Omental fat pad (tissue), 4 donors: ENCODE data around the gene FOXP1. TPM values are rescaled to one million over a fixed set of nuclear protein-coding genes. Genes with fewer than 3 reads are reported as not detected.
"Not testable (repeated sequence)": the region's sequence is repeated elsewhere in the genome, so short reads cannot be mapped to it uniquely, and the experiment has no call there.

ENCODE experiments used
- ATAC-seq: fragments of 150-250 bp; one replicate; pipeline ENCODE4 v1.9.1; 2016; ENCODE audit warnings: mild to moderate bottlenecking, moderate library complexity; ENCODE audit not compliant: low FRiP score
- DNase-seq: peaks from one replicate; pipeline ENCODE4 v3.0.0-alpha.2; 2019; ENCODE audit warnings: low spot score
- total RNA-seq, 4 donors: library from RNA; depleted of rRNA; stranded (reverse); fragments of >200 nt; gene quantifications; one replicate each; pipeline ENCODE4 v1.1.0, GENCODE V29; 2016
- TF ChIP-seq, protein P1 (sequence below), 3 donors: fragments of 450-650 bp; IDR thresholded peaks; one replicate each; pipeline ENCODE4 v1.5.1; 2016 to 2017; ENCODE audit warnings: antibody characterized with exemption in 3 of 3, mild to moderate bottlenecking in 3 of 3, moderate library complexity in 2 of 3

FOXP1 gene
- total RNA-seq, 4 donors from 2014 or later: 72.4 to 128 (median 76.7) TPM

DNA sequence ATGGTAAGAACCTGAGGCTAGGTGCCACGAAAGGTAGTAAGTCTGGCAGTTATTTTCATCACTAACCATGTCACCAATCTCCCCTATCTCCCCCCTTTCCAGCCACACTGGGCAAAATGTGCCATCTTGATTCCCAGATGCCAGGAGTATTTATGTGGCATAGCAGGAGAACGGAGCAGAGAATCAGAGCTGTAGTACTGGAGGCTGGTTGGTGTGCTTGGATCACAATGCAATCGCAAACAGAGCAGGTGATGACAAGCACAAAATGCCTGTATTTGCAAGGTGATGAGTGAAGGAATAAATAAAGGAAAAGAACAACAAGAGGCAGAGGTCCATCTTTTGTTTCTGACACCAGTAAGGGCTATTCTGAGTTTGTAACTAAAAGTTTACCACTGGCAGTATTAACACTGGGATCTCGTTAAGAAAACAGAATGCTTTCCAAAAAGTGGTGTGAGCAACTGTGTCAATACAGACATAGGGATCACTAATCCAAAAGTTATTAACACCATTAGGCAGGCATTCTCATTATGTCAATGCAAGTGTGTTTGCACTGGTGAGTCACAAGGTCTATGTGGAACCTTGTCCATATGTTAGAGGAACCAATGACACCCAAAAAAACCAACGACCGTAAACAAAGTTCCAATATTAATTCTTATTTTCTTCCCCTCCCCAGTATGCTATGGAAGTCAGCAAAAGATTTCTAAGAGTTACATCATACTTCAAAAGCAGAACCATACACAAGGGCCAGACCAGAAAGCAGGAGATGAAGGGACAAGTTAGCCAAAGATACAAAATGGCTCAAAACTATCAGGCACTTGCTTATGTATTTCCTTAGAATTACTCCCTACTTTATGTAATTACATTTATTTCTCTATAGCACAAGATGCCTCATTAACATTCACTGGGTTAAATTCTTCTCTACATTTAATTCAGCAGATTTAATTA lies 556.6 kb downstream of the FOXP1 start:
- no peak for ATAC-seq
- TF ChIP-seq, protein P1, sequence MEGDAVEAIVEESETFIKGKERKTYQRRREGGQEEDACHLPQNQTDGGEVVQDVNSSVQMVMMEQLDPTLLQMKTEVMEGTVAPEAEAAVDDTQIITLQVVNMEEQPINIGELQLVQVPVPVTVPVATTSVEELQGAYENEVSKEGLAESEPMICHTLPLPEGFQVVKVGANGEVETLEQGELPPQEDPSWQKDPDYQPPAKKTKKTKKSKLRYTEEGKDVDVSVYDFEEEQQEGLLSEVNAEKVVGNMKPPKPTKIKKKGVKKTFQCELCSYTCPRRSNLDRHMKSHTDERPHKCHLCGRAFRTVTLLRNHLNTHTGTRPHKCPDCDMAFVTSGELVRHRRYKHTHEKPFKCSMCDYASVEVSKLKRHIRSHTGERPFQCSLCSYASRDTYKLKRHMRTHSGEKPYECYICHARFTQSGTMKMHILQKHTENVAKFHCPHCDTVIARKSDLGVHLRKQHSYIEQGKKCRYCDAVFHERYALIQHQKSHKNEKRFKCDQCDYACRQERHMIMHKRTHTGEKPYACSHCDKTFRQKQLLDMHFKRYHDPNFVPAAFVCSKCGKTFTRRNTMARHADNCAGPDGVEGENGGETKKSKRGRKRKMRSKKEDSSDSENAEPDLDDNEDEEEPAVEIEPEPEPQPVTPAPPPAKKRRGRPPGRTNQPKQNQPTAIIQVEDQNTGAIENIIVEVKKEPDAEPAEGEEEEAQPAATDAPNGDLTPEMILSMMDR (IDR thresholded peaks at IDR 0.05): no peak
- no peak for DNase-seq

DNA sequence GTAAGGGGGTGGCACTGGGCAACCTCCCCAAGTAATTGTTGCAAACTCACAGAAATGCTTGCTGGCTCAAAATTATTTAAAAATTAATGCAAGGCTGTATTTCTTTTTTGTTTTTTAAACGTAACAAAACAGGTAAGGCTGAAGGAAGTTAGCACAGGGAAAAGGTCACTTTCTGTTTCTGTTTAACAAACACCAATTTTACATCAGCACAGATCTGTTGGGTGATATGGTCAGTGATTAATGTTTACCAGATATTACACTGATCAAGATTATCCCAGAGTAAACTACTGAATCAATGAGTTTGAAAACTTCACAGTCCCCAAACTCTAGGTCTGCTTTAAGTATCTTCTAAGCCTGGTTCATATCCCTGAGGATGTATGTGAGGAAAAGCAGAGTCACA lies 558.0 kb downstream of the FOXP1 start:
- TF ChIP-seq, protein P1 (IDR thresholded peaks at IDR 0.05): no peak
- ATAC-seq (no peak), DNase-seq (no peak)

DNA sequence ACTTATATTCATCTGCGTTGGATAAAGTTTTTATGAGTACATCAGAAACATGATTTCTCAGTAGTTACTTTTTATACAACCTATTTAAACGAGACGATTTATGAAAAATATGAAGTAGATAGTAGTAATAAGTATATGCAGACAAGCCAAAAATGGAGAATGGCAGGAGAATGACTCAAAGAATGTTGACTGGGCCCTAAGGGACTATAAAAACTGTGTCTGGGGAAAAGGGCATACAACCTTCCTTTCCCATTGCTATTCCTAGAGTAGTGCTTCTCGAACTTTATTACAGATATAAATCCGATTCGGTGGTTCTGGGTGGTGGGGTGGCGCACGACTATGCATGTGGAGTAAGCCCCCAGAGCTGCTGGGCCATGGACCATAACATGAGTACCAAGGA lies 558.5 kb downstream of the FOXP1 start:
- ATAC-seq (no peak), DNase-seq (no peak)
- TF ChIP-seq, protein P1 (IDR thresholded peaks at IDR 0.05): no peak

DNA sequence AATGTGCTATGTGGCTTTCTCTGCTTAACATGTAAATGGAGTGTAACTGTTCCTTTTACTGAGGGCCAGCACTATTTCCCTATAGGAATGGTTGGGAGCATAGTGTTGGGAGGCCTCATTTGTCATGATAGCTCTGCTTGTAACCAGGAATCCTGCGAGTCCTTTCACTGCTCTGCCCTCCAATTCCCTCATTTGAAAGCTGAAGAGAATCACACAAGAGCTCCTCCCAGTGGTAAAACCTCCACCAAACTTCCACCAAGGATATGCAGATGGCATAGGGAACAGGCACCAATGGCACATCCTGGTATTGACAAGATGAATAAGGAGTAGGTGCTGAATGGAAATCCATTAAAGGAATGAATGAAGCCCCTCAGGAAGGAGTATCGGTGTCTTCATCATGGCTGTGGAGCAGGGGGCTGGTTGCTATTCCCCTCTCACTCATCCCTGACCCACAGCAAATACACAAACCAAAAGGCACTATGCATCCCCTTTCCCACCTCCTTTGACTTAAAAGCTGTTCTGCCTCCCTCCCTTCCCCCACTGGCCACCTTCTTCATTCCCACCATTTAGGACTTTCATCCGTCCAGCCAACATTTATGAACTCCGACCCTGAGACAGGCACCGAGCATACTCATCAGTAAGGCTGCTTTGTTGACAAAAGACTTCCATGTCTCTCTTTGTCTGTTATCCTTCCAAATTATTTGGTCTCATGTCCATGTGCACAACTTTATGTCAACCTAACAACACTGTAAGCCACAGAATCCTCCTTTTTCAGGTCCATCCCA lies 560.8 kb downstream of the FOXP1 start:
- ATAC-seq: no peak
- DNase-seq: no peak
- TF ChIP-seq, protein P1 (IDR thresholded peaks at IDR 0.05): no peak

DNA sequence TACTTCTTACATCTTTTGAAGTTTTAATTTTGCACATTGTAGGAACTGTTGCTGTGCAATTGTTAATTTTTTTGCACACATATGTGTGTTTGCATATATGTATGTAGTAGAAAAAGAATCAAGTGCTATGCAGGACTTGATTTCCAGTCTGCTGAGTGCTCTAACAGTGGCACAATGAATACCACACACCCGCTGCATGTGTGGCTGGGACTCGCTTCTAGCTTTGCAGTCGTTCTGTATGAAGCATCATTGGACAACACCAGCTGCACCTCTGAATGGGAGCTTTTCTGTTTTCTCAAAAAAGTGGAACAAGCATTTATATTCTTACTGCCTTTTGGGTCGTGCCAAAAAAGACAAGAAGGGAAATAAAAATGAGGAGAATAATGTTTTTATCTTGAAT lies 564.7 kb downstream of the FOXP1 start:
- no peak for DNase-seq
- no peak for ATAC-seq
- TF ChIP-seq, protein P1 (IDR thresholded peaks at IDR 0.05): no peak

DNA sequence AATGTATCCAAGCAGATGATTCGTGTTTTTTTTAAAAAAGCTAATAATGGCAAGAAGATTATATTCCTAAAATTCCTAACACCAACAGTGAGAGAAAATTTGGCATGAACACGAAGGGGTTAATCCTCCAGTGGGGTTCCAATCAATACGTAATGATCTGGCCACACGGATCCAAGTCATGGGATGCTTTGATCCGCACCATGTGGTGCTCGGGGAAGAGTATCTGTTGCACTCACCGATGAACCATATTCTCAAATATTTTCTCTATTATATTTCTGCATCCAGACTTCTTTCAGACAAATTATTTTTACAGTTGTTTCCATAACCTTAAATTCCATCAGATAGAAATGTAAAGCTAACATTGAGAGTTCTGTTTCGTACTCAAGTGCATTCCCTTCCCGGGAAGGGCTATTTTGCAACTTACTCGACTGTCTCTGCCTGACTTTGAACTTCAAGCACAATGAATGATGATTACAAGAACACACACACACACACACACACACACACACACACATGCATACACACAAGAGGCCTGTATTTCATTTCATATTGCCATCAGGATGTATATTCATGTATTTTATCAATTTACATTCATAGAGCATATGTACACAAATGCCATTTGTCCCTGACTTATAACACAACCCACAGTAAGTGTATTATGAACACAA lies 567.2 kb downstream of the FOXP1 start:
- ATAC-seq (no peak), DNase-seq (no peak)
- TF ChIP-seq, protein P1 (IDR thresholded peaks at IDR 0.05): no peak

DNA sequence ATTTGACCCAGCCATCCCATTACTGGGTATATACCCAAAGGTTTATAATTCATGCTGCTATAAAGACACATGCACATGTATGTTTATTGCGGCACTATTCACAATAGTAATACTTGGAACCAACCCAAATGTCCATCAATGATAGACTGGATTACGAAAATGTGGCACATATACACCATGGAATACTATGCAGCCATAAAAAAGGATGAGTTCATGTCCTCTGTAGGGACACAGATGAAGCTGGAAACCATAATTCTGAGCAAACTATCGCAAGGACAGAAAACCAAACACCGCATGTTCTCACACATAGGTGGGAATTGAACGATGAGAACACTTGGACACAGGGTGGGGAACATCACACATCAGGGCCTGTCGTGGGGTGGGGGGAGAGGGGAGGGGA lies 568.9 kb downstream of the FOXP1 start:
- not testable (repeated sequence) for ATAC-seq

More for the DNA sequence above, 568.9 kb downstream of the FOXP1 start:
- DNase-seq: not testable (repeated sequence)
